Central memory CD8-positive, alpha-beta T cell (primary cell): ENCODE measurements around the gene IRF5.

Experiments
- ATAC-seq: fragments of 150-1000 bp; cut with Tn5 transposase; replicated peaks from 2 replicates; pipeline ENCODE4 v1.10.0; 2022; ENCODE audit warnings: mild to moderate bottlenecking, moderate FRiP score, moderate number of reproducible peaks; ENCODE audit not compliant: poor library complexity, severe bottlenecking; ENCODE audit errors: extremely low read depth
- DNase-seq, 2 donors: peaks; one replicate each; pipeline ENCODE4 v3.0.0; 2021; ENCODE audit warnings: low spot score in 2 of 2
- H3K27ac Mint-ChIP-seq: one replicate; pipeline ENCODE4 v1.8.0; 2022; ENCODE audit warnings: low read depth, mild to moderate bottlenecking, moderate library complexity, mixed read lengths
- H3K27me3 Mint-ChIP-seq: one replicate; pipeline ENCODE4 v1.8.0; 2022; ENCODE audit warnings: mixed read lengths
- H3K36me3 Mint-ChIP-seq: one replicate; pipeline ENCODE4 v1.8.0; 2022; ENCODE audit warnings: mild to moderate bottlenecking, moderate library complexity, mixed read lengths; ENCODE audit not compliant: insufficient read depth
- H3K4me1 Mint-ChIP-seq: one replicate; pipeline ENCODE4 v1.8.0; 2022; ENCODE audit warnings: mixed read lengths
- H3K4me3 Mint-ChIP-seq: one replicate; pipeline ENCODE4 v1.8.0; 2022; ENCODE audit warnings: mild to moderate bottlenecking, moderate library complexity, mixed read lengths
- H3K9me3 Mint-ChIP-seq: one replicate; pipeline ENCODE4 v1.8.0; 2022; ENCODE audit warnings: mixed read lengths

The IRF5 gene

GRCh38 chr7:128954830-128955802 lies 17.4 kb downstream of the IRF5 start:
- no peaks in the 10 kb centered on the region for H3K9me3 Mint-ChIP-seq
- H3K36me3 Mint-ChIP-seq = peaks cover 56% of the 10 kb centered on the region
- no peaks in the 10 kb centered on the region for H3K27me3 Mint-ChIP-seq
- no peak overlapping the region for H3K4me3 Mint-ChIP-seq
- DNase-seq (no peak), ATAC-seq (no peak)
- H3K27ac Mint-ChIP-seq = peak overlapping the region; percentile 16
- no peaks in the 10 kb centered on the region for H3K4me1 Mint-ChIP-seq

- Mint-ChIP-seq H3K4me3 (no peak overlapping the region), H3K36me3 (peaks cover 58% of the 10 kb centered on the region), H3K4me1 (no peaks in the 10 kb centered on the region), H3K27me3 (no peaks in the 10 kb centered on the region), H3K27ac (no peak overlapping the region), H3K9me3 (no peaks in the 10 kb centered on the region)
- ATAC-seq (no peak), DNase-seq (no peak)
Measured at GRCh38 chr7:128955981-128956380, 18.3 kb downstream of the IRF5 start.

GRCh38 chr7:128959296-128959695 lies 21.6 kb downstream of the IRF5 start:
- H3K9me3 Mint-ChIP-seq = no peaks in the 10 kb centered on the region
- no peaks in the 10 kb centered on the region for H3K27me3 Mint-ChIP-seq
- ATAC-seq (no peak), DNase-seq (no peak)
- H3K27ac Mint-ChIP-seq = no peak overlapping the region
- H3K4me1 Mint-ChIP-seq = no peaks in the 10 kb centered on the region
- peaks cover 59% of the 10 kb centered on the region for H3K36me3 Mint-ChIP-seq
- no peak overlapping the region for H3K4me3 Mint-ChIP-seq

- no peak overlapping the region for H3K4me3 Mint-ChIP-seq
- H3K4me1 Mint-ChIP-seq = no peaks in the 10 kb centered on the region
- no peak for DNase-seq
- H3K9me3 Mint-ChIP-seq = no peaks in the 10 kb centered on the region
- no peak overlapping the region for H3K27ac Mint-ChIP-seq
- peaks cover 62% of the 10 kb centered on the region for H3K36me3 Mint-ChIP-seq
- ATAC-seq = no peak
- no peaks in the 10 kb centered on the region for H3K27me3 Mint-ChIP-seq
Measured at GRCh38 chr7:128961030-128961659, 23.4 kb downstream of the IRF5 start.

- Mint-ChIP-seq H3K27ac (no peak overlapping the region), H3K9me3 (no peaks in the 10 kb centered on the region), H3K36me3 (peaks cover 62% of the 10 kb centered on the region), H3K27me3 (no peaks in the 10 kb centered on the region), H3K4me1 (no peaks in the 10 kb centered on the region), H3K4me3 (no peak overlapping the region)
- ATAC-seq (no peak), DNase-seq (no peak)
Measured at GRCh38 chr7:128962899-128963298, 25.2 kb downstream of the IRF5 start.

GRCh38 chr7:128963327-128963757 lies 25.6 kb downstream of the IRF5 start:
- Mint-ChIP-seq H3K4me3 (no peak overlapping the region), H3K36me3 (peaks cover 60% of the 10 kb centered on the region), H3K27ac (no peak overlapping the region), H3K4me1 (no peaks in the 10 kb centered on the region), H3K9me3 (no peaks in the 10 kb centered on the region), H3K27me3 (no peaks in the 10 kb centered on the region)
- no peak for ATAC-seq
- DNase-seq = no peak

- H3K27me3 Mint-ChIP-seq = no peaks in the 10 kb centered on the region
- no peak for ATAC-seq
- peaks cover 73% of the 10 kb centered on the region for H3K36me3 Mint-ChIP-seq
- H3K4me1 Mint-ChIP-seq = no peaks in the 10 kb centered on the region
- no peak for DNase-seq
- no peak overlapping the region for H3K4me3 Mint-ChIP-seq
- no peaks in the 10 kb centered on the region for H3K9me3 Mint-ChIP-seq
- H3K27ac Mint-ChIP-seq = no peak overlapping the region
Measured at GRCh38 chr7:128968624-128969023, 30.9 kb downstream of the IRF5 start.

- Mint-ChIP-seq H3K4me3 (no peak overlapping the region), H3K36me3 (peaks cover 82% of the 10 kb centered on the region), H3K4me1 (no peaks in the 10 kb centered on the region), H3K27ac (no peak overlapping the region), H3K9me3 (no peaks in the 10 kb centered on the region), H3K27me3 (no peaks in the 10 kb centered on the region)
- ATAC-seq (no peak), DNase-seq (no peak)
Measured at GRCh38 chr7:128974241-128974934, 36.7 kb downstream of the IRF5 start.

GRCh38 chr7:128982105-128982504 lies 44.4 kb downstream of the IRF5 start:
- DNase-seq (no peak), ATAC-seq (no peak)
- no peaks in the 10 kb centered on the region for H3K9me3 Mint-ChIP-seq
- H3K4me1 Mint-ChIP-seq = no peaks in the 10 kb centered on the region
- no peaks in the 10 kb centered on the region for H3K27me3 Mint-ChIP-seq
- peaks cover 55% of the 10 kb centered on the region for H3K36me3 Mint-ChIP-seq
- H3K4me3 Mint-ChIP-seq = no peak overlapping the region
- H3K27ac Mint-ChIP-seq = no peak overlapping the region

- H3K4me3 Mint-ChIP-seq = no peak overlapping the region
- DNase-seq (no peak), ATAC-seq (no peak)
- H3K9me3 Mint-ChIP-seq = no peaks in the 10 kb centered on the region
- no peaks in the 10 kb centered on the region for H3K4me1 Mint-ChIP-seq
- H3K27me3 Mint-ChIP-seq = no peaks in the 10 kb centered on the region
- H3K36me3 Mint-ChIP-seq = peaks cover 47% of the 10 kb centered on the region
- peak overlapping the region; percentile 53 for H3K27ac Mint-ChIP-seq
Measured at GRCh38 chr7:128985660-128986059, 47.9 kb downstream of the IRF5 start.

GRCh38 chr7:128986609-128987008 lies 48.9 kb downstream of the IRF5 start:
- ATAC-seq = no peak
- Mint-ChIP-seq H3K27me3 (no peaks in the 10 kb centered on the region), H3K4me3 (no peak overlapping the region), H3K36me3 (peaks cover 50% of the 10 kb centered on the region), H3K27ac (peak overlapping the region; percentile 53), H3K9me3 (no peaks in the 10 kb centered on the region), H3K4me1 (no peaks in the 10 kb centered on the region)
- DNase-seq = no peak

- Mint-ChIP-seq H3K4me3 (no peak overlapping the region), H3K27me3 (no peaks in the 10 kb centered on the region), H3K4me1 (no peaks in the 10 kb centered on the region), H3K36me3 (peaks cover 50% of the 10 kb centered on the region), H3K9me3 (no peaks in the 10 kb centered on the region), H3K27ac (no peak overlapping the region)
- no peak for DNase-seq
- ATAC-seq = no peak
Measured at GRCh38 chr7:128988372-128988771, 50.6 kb downstream of the IRF5 start.
